ENCODE data around the gene SNX8. TPM values are rescaled to one million over a fixed set of nuclear protein-coding genes. Genes with fewer than 3 reads are reported as not detected.
A peak's percentile ranks its signal among the peaks of the same experiment; 100 is the strongest.

SNX8 gene
- total RNA-seq, 2 experiments from 2014 or later, result 12.1 to 42.0 TPM

GRCh38 chr7:2353936-2354185, 39.6 kb upstream of the SNX8 start:
- peaks cover 24% of the 10 kb centered on the region for H4K20me1 ChIP-seq (ENCODE audit: insufficient read depth, low read length)
- H3K4me2 ChIP-seq (ENCODE audit: low read length), result peak overlapping the region; percentile 73
- BruUV-seq (replicated peaks), result no TSS peak
- no peaks in the 10 kb centered on the region for H3K9me2 ChIP-seq (ENCODE audit: insufficient read depth, low read length)
- intact Hi-C loops (cut with micrococcal nuclease; ENCODE audit: unreplicated experiment), result loop anchor here (2.0 to 10.0 kb wide), 2 partner anchors 53 to 779 kb away; partner anchors contain the start of gene PSMG3
- peak; percentile 94 for DNase-seq (ENCODE audit: low spot score)
- H2AFZ ChIP-seq (ENCODE audit: low read length), result peak overlapping the region; percentile 89
- CTCF ChIA-PET (ENCODE audit: unreplicated experiment), result interaction anchor here (0.7 kb wide), 1 partner anchor 116 kb away, joined by 3 read pairs; no protein-coding TSS in a partner anchor
- peaks cover 30% of the 10 kb centered on the region for H3K36me3 ChIP-seq (ENCODE audit: insufficient read depth, low read length)
- peak overlapping the region; percentile 91 for H3K4me3 ChIP-seq (ENCODE audit: low read depth, low read length, poor library complexity, severe bottlenecking)
- no peaks in the 10 kb centered on the region for H3K9me3 ChIP-seq (ENCODE audit: low read length)
- no peak for TF ChIP-seq CTCF (conservative IDR thresholded peaks at IDR 0.05; ENCODE audit: low read length)
- TF ChIP-seq EZH2phosphoT487 (IDR thresholded peaks at IDR 0.05; ENCODE audit: borderline replicate concordance, low read depth, low read length), result no peak
- H3K4me1 ChIP-seq (ENCODE audit: insufficient read depth, low read length, poor library complexity, severe bottlenecking), result peaks cover 20% of the 10 kb centered on the region
- POLR2A ChIA-PET, result interaction anchor here (1.0 to 1.2 kb wide), 3 partner anchors 16 to 114 kb away, joined by 3 to 5 read pairs (median 3); no protein-coding TSS in a partner anchor
- H3K27ac ChIP-seq (ENCODE audit: low read depth, low read length, poor library complexity, severe bottlenecking), result peak overlapping the region; percentile 79
- H3K79me2 ChIP-seq (ENCODE audit: insufficient read depth, low read depth, low read length), result peaks cover 58% of the 10 kb centered on the region

GRCh38 chr7:2353113-2353935, 39.1 kb upstream of the SNX8 start:
- CTCF ChIA-PET (ENCODE audit: unreplicated experiment), result interaction anchor here (0.7 kb wide), 1 partner anchor 116 kb away, joined by 3 read pairs; no protein-coding TSS in a partner anchor
- TSS peak; percentile 88 for BruUV-seq (replicated peaks)
- TF ChIP-seq EZH2phosphoT487 (IDR thresholded peaks at IDR 0.05; ENCODE audit: borderline replicate concordance, low read depth, low read length) (no peak), CTCF (conservative IDR thresholded peaks at IDR 0.05; ENCODE audit: low read length) (no peak)
- peak overlapping the region; percentile 89; the same call in 1 of the 2 replicates for H2AFZ ChIP-seq (ENCODE audit: low read length)
- no peaks in the 10 kb centered on the region for H3K9me2 ChIP-seq (ENCODE audit: insufficient read depth, low read length)
- no peak for DNase-seq (ENCODE audit: low spot score)
- peak overlapping the region; percentile 79 for H3K27ac ChIP-seq (ENCODE audit: low read depth, low read length, poor library complexity, severe bottlenecking)
- POLR2A ChIA-PET, result interaction anchor here (0.7 to 1.2 kb wide), 4 partner anchors 16 to 187 kb away, joined by 3 to 5 read pairs (median 3); no protein-coding TSS in a partner anchor
- H3K9me3 ChIP-seq (ENCODE audit: low read length), result no peaks in the 10 kb centered on the region
- H3K4me2 ChIP-seq (ENCODE audit: low read length), result peak overlapping the region; percentile 73
- H3K4me3 ChIP-seq (ENCODE audit: low read depth, low read length, poor library complexity, severe bottlenecking), result peak overlapping the region; percentile 91
- peaks cover 22% of the 10 kb centered on the region for H4K20me1 ChIP-seq (ENCODE audit: insufficient read depth, low read length)
- H3K79me2 ChIP-seq (ENCODE audit: insufficient read depth, low read depth, low read length), result peaks cover 53% of the 10 kb centered on the region
- H3K36me3 ChIP-seq (ENCODE audit: insufficient read depth, low read length), result peaks cover 25% of the 10 kb centered on the region
- intact Hi-C loops (cut with micrococcal nuclease; ENCODE audit: unreplicated experiment), result loop anchor here (10.0 kb wide), 1 partner anchor 779 kb away; the partner anchor contains the start of gene PSMG3
- H3K4me1 ChIP-seq (ENCODE audit: insufficient read depth, low read length, poor library complexity, severe bottlenecking), result peaks cover 20% of the 10 kb centered on the region

- no peak overlapping the region for H2AFZ ChIP-seq (ENCODE audit: low read length)
- peaks cover 4% of the 10 kb centered on the region for H4K20me1 ChIP-seq (ENCODE audit: insufficient read depth, low read length)
- POLR2A ChIA-PET, result no interaction called here
- H3K4me3 ChIP-seq (ENCODE audit: low read depth, low read length, poor library complexity, severe bottlenecking), result no peak overlapping the region
- H3K36me3 ChIP-seq (ENCODE audit: insufficient read depth, low read length), result peaks cover 15% of the 10 kb centered on the region
- no peaks in the 10 kb centered on the region for H3K9me2 ChIP-seq (ENCODE audit: insufficient read depth, low read length)
- H3K9me3 ChIP-seq (ENCODE audit: low read length), result no peaks in the 10 kb centered on the region
- peaks cover 28% of the 10 kb centered on the region for H3K79me2 ChIP-seq (ENCODE audit: insufficient read depth, low read depth, low read length)
- CTCF ChIA-PET (ENCODE audit: unreplicated experiment), result no interaction called here
- intact Hi-C loops (cut with micrococcal nuclease; ENCODE audit: unreplicated experiment), result loop anchor here (10.0 kb wide), 1 partner anchor 776 kb away; the partner anchor contains the start of gene PSMG3
- no TSS peak for BruUV-seq (replicated peaks)
- TF ChIP-seq EZH2phosphoT487 (IDR thresholded peaks at IDR 0.05; ENCODE audit: borderline replicate concordance, low read depth, low read length) (no peak), CTCF (conservative IDR thresholded peaks at IDR 0.05; ENCODE audit: low read length) (no peak)
- no peak overlapping the region for H3K27ac ChIP-seq (ENCODE audit: low read depth, low read length, poor library complexity, severe bottlenecking)
- no peak for DNase-seq (ENCODE audit: low spot score)
- no peak overlapping the region for H3K4me2 ChIP-seq (ENCODE audit: low read length)
- peaks cover 9% of the 10 kb centered on the region for H3K4me1 ChIP-seq (ENCODE audit: insufficient read depth, low read length, poor library complexity, severe bottlenecking)
These were observed 36.6 kb upstream of the SNX8 start for GRCh38 chr7:2350861-2351260.

Measured in OCI-LY7 (cell line).